Measurements from ENCODE around the gene DHRS4. TPM values are rescaled to one million over a fixed set of nuclear protein-coding genes. Genes with fewer than 3 reads are reported as not detected.
"Not testable (repeated sequence)": the region's sequence is repeated elsewhere in the genome, so short reads cannot be mapped to it uniquely, and the experiment has no call there.

DHRS4 gene
- total RNA-seq, 2 donors from 2014 or later: 18.0 to 20.6 TPM

GRCh38 chr14:23950411-23951135, 3.0 kb upstream of the DHRS4 start:
- Histone ChIP-seq H3K27ac (no peak overlapping the region), H3K4me3 (no peak overlapping the region), H3K4me1 (ENCODE audit: control insufficient read depth in 1 of 2, low read depth in 2 of 2) (peaks cover 8% of the 10 kb centered on the region in 2 donors), H3K27me3 (replicated peaks; ENCODE audit: insufficient read depth) (no peaks in the 10 kb centered on the region), H3K9me3 (no peaks in the 10 kb centered on the region), H3K36me3 (no peaks in the 10 kb centered on the region)
- TF ChIP-seq CTCF (IDR thresholded peaks at IDR 0.05): no peak
- no peak for ATAC-seq (ENCODE audit: insufficient number of reproducible peaks, low FRiP score, low read depth)
- DNase-seq (ENCODE audit: low spot score): no peak

- H3K9me3 ChIP-seq; DNase-seq (ENCODE audit: low spot score); H3K4me3 ChIP-seq; H3K4me1 ChIP-seq (ENCODE audit: control insufficient read depth in 1 of 2, low read depth in 2 of 2); H3K27me3 ChIP-seq (replicated peaks; ENCODE audit: insufficient read depth); H3K36me3 ChIP-seq; H3K27ac ChIP-seq; ATAC-seq (ENCODE audit: insufficient number of reproducible peaks, low FRiP score, low read depth): not testable (repeated sequence)
These were observed 2.5 kb upstream of the DHRS4 start for GRCh38 chr14:23951136-23951466.

DNA sequence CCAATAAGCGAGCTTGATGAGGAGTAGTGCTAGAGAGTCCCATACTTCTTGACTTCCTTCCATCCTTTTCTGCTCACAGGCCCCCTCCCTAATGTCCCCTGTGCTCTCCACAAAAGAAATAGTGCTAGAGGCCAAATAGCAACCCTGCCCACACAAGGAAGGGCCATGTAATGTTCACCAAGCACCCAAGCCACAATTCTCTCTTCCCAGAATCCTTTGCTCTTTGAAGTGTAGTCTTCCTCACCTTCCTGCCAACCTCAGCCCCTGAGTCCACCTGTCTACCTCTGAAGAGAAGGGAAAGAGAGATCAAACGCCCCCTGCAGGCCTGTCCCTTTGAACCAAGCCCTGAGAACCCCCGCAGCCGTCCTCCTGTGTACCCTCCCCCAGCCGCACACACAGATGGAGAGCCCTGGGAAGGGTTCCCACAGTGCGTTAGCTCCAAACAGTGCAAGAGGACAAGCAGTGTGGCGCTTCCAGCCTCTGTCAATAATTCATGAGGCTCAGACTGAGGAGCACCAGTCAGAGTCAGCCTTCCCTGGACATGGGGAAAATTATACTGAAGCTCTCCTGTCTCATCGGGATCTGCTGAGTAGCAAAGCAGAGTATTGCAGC, 1.9 kb upstream of the DHRS4 start:
- H3K4me3 ChIP-seq: no peak overlapping the region
- H3K9me3 ChIP-seq: no peaks in the 10 kb centered on the region
- no peaks in the 10 kb centered on the region for H3K27me3 ChIP-seq (replicated peaks; ENCODE audit: insufficient read depth)
- H3K4me1 ChIP-seq (ENCODE audit: control insufficient read depth in 1 of 2, low read depth in 2 of 2): peaks cover 8% of the 10 kb centered on the region in 2 donors
- no peak for ATAC-seq (ENCODE audit: insufficient number of reproducible peaks, low FRiP score, low read depth)
- H3K36me3 ChIP-seq: no peaks in the 10 kb centered on the region
- DNase-seq (ENCODE audit: low spot score): no peak
- no peak overlapping the region for H3K27ac ChIP-seq
- no peak for TF ChIP-seq CTCF (IDR thresholded peaks at IDR 0.05)

GRCh38 chr14:23953116-23953463, 480 bp upstream of the DHRS4 start:
- not testable (repeated sequence) for H3K27me3 ChIP-seq (replicated peaks; ENCODE audit: insufficient read depth); H3K9me3 ChIP-seq; ATAC-seq (ENCODE audit: insufficient number of reproducible peaks, low FRiP score, low read depth); H3K36me3 ChIP-seq; H3K4me1 ChIP-seq (ENCODE audit: control insufficient read depth in 1 of 2, low read depth in 2 of 2); DNase-seq (ENCODE audit: low spot score)
- Histone ChIP-seq H3K4me3 (peak overlapping the region; percentile 81), H3K27ac (peak overlapping the region in 1 of 2 donors; percentile 79)

DNA sequence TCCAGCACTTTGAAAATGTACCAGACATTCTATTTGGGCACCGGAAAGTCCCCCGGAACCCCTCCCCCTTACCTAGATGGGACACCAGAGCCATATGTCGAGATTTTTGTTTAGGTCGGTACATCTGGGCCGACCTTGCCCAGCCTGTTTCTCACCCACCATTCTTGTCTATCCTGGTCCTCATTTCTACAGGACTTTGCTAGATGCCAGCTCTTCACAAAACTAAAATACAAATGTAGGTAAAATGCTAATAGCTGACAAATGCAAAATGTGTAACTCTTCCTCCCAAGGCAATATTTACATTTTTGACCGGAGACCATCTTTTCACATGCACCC, 677 bp downstream of the DHRS4 start:
- H3K36me3 ChIP-seq; H3K9me3 ChIP-seq; ATAC-seq (ENCODE audit: insufficient number of reproducible peaks, low FRiP score, low read depth); H3K27me3 ChIP-seq (replicated peaks; ENCODE audit: insufficient read depth); DNase-seq (ENCODE audit: low spot score); H3K4me1 ChIP-seq (ENCODE audit: control insufficient read depth in 1 of 2, low read depth in 2 of 2): not testable (repeated sequence)
- H3K27ac ChIP-seq: peak overlapping the region; percentile 61 to 79
- H3K4me3 ChIP-seq: peak overlapping the region; percentile 81

- Histone ChIP-seq H3K4me3 (peak overlapping the region; percentile 81), H3K27ac (peak overlapping the region in 1 of 2 donors; percentile 79)
- not testable (repeated sequence) for ATAC-seq (ENCODE audit: insufficient number of reproducible peaks, low FRiP score, low read depth); H3K27me3 ChIP-seq (replicated peaks; ENCODE audit: insufficient read depth); H3K4me1 ChIP-seq (ENCODE audit: control insufficient read depth in 1 of 2, low read depth in 2 of 2); H3K9me3 ChIP-seq; H3K36me3 ChIP-seq; DNase-seq (ENCODE audit: low spot score)
These were observed 1.4 kb downstream of the DHRS4 start for GRCh38 chr14:23954965-23955364.

DNA sequence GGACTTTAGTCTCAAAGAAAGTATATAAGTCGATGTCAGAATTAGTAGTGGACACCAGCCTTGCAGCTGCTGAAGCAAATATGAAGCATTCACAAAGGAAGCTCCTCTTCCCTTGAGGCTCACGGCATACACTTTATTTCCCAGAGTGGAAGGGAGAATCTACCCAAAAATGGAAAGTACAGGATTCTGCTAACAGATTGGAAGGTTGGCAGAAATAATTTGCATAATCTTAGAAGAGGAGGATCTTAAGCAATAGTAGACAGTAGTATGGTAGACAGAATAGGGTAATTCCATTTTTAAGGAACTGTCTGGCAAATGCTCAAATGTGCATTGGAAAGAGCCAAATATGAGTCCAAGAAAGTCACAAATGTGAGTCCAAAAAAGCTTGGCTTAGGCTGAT, 2.2 kb downstream of the DHRS4 start:
- not testable (repeated sequence) for DNase-seq (ENCODE audit: low spot score); H3K4me1 ChIP-seq (ENCODE audit: control insufficient read depth in 1 of 2, low read depth in 2 of 2); H3K9me3 ChIP-seq; H3K4me3 ChIP-seq; H3K36me3 ChIP-seq; H3K27ac ChIP-seq; H3K27me3 ChIP-seq (replicated peaks; ENCODE audit: insufficient read depth); ATAC-seq (ENCODE audit: insufficient number of reproducible peaks, low FRiP score, low read depth)

DNA sequence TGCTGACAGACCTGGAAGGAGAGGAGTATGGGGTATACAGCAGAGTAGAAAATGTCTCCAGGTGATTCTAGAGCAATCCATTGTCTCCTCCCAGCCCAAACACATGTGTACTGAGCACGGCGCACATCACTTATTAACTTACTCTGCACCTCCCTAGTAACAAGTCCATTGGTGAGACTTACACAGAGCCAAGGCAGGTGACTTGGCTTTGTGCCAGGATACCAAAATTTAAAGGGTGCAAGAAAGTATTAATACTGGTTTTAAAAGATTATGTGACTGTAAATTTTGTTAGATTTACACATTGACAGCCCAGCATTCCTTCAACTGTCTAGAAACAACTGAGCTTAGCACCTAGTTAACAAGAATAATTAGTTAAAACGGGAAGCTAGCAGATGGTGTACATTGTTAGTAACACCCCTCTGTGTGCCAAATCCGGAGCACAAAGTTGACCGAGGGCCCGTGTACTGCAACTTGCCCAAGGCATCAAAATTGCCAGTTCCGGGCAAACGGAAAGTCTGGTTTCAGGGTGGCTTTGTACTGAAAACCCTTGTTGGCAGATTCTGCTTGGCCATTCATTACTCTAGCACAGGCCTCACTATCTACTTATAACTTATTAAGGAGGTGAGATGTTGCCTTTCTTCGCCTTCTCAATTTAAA, 4.5 kb downstream of the DHRS4 start:
- H3K36me3 ChIP-seq; H3K27ac ChIP-seq; H3K9me3 ChIP-seq; H3K27me3 ChIP-seq (replicated peaks; ENCODE audit: insufficient read depth); ATAC-seq (ENCODE audit: insufficient number of reproducible peaks, low FRiP score, low read depth); H3K4me1 ChIP-seq (ENCODE audit: control insufficient read depth in 1 of 2, low read depth in 2 of 2); H3K4me3 ChIP-seq; DNase-seq (ENCODE audit: low spot score): not testable (repeated sequence)

GRCh38 chr14:23960899-23961298, 7.3 kb downstream of the DHRS4 start:
- H3K27ac ChIP-seq; ATAC-seq (ENCODE audit: insufficient number of reproducible peaks, low FRiP score, low read depth); H3K27me3 ChIP-seq (replicated peaks; ENCODE audit: insufficient read depth); H3K4me1 ChIP-seq (ENCODE audit: control insufficient read depth in 1 of 2, low read depth in 2 of 2); H3K36me3 ChIP-seq; H3K9me3 ChIP-seq; H3K4me3 ChIP-seq; DNase-seq (ENCODE audit: low spot score): not testable (repeated sequence)

DNA sequence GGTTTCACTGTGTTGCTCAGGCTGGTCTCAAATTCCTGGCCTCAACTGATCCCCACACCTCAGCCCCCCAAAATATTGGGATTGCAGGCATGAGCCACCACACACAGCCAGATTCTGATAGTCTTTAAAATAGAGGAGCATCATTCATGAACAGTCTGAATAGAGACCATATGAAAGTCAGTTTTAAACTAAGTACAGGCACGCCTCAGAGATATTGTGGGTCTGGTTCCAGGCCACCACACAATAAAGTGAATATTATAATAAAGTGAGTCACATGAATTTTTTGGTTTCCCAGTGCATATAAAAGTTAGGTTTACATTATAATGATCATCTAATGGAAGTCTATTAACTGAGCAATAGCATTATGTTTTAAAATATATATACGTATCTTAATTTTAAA, 8.1 kb downstream of the DHRS4 start:
- not testable (repeated sequence) for H3K36me3 ChIP-seq; ATAC-seq (ENCODE audit: insufficient number of reproducible peaks, low FRiP score, low read depth); H3K27ac ChIP-seq; H3K4me1 ChIP-seq (ENCODE audit: control insufficient read depth in 1 of 2, low read depth in 2 of 2); H3K27me3 ChIP-seq (replicated peaks; ENCODE audit: insufficient read depth); DNase-seq (ENCODE audit: low spot score); H3K4me3 ChIP-seq; H3K9me3 ChIP-seq

DNA sequence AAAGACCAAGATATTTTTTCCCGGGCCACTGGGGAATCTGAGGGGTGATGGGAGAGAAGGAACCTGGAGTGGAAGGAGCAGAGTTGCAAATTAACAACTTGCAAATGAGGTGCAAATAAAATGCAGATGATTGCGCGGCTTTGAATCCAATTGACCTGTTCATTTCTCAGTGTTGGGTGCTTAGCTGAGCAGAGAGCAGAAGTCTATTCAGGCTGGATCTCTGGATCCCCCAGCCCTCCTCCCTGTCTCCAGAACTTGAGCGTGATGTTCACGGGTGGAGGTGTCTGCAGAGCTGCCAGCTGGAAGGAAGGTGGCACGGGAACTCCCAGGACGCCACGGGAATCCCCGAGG, 15.5 kb downstream of the DHRS4 start:
- DNase-seq (ENCODE audit: low spot score); H3K9me3 ChIP-seq; H3K36me3 ChIP-seq; H3K27me3 ChIP-seq (replicated peaks; ENCODE audit: insufficient read depth); H3K27ac ChIP-seq; ATAC-seq (ENCODE audit: insufficient number of reproducible peaks, low FRiP score, low read depth); H3K4me1 ChIP-seq (ENCODE audit: control insufficient read depth in 1 of 2, low read depth in 2 of 2): not testable (repeated sequence)
- peak overlapping the region; percentile 67 for H3K4me3 ChIP-seq

Data from thoracic aorta (tissue), 2 donors.